ENCODE data around the gene MCRIP1. TPM values are rescaled to one million over a fixed set of nuclear protein-coding genes. Genes with fewer than 3 reads are reported as not detected.
A peak's percentile ranks its signal among the peaks of the same experiment; 100 is the strongest.

Gene MCRIP1
- total and polyA plus RNA-seq, 2 of the 13 experiments (the other 11 are each of a cell fraction or from before 2014, with no cell fraction given): 79.7 to 84.9 TPM

- TF ChIP-seq ZNF569 (CRISPR knock-in tag; IDR thresholded peaks at IDR 0.05; ENCODE audit: borderline replicate concordance) (no peak), TBX2 (CRISPR knock-in tag; IDR thresholded peaks at IDR 0.05; ENCODE audit: borderline replicate concordance) (0 out of 2 replicates have a peak, but pooled peaks have one; percentile 21), SOX13 (IDR thresholded peaks at IDR 0.05) (0 out of 2 replicates have a peak, but pooled peaks have one; percentile 8), SOX13 (CRISPR knock-in tag; conservative IDR thresholded peaks at IDR 0.05 in 1 of 2, IDR thresholded peaks at IDR 0.05 in 1 of 2) (no peak), ZMYM4 (CRISPR knock-in tag; IDR thresholded peaks at IDR 0.05) (no peak), SALL1 (CRISPR knock-in tag; IDR thresholded peaks at IDR 0.05) (no peak), ZNF639 (CRISPR knock-in tag; conservative IDR thresholded peaks at IDR 0.05) (0 out of 2 replicates have a peak, but pooled peaks have one; percentile 21), NFIC (IDR thresholded peaks at IDR 0.05; ENCODE audit: low read length) (0 out of 2 replicates have a peak, but pooled peaks have one; percentile 41), TAF15 (IDR thresholded peaks at IDR 0.05; ENCODE audit: low read depth, low read length, poor library complexity, severe bottlenecking) (no peak), NR1H2 (CRISPR knock-in tag; IDR thresholded peaks at IDR 0.05; ENCODE audit: borderline replicate concordance, low read depth) (0 out of 2 replicates have a peak, but pooled peaks have one; percentile 12), HNRNPK (IDR thresholded peaks at IDR 0.05; ENCODE audit: low read depth, low read length, poor library complexity, severe bottlenecking) (peak; percentile 81), ZNF691 (CRISPR knock-in tag; IDR thresholded peaks at IDR 0.05; ENCODE audit: borderline replicate concordance, low read depth) (no peak), PCBP1 (IDR thresholded peaks at IDR 0.05; ENCODE audit: borderline replicate concordance, low read depth, low read length) (peak; percentile 22; the same call in 1 of the 2 replicates), ZNF557 (CRISPR knock-in tag; IDR thresholded peaks at IDR 0.05) (no peak), SKIL (CRISPR knock-in tag; IDR thresholded peaks at IDR 0.05; ENCODE audit: borderline replicate concordance) (0 out of 2 replicates have a peak, but pooled peaks have one; percentile 42), PHF21A (CRISPR knock-in tag; IDR thresholded peaks at IDR 0.05) (no peak), HES4 (CRISPR knock-in tag; IDR thresholded peaks at IDR 0.05; ENCODE audit: borderline replicate concordance) (no peak), ZFP91 (CRISPR knock-in tag; IDR thresholded peaks at IDR 0.05; ENCODE audit: borderline replicate concordance) (peak; percentile 82; the same call in 1 of the 2 replicates), FLYWCH1 (CRISPR knock-in tag; IDR thresholded peaks at IDR 0.05) (no peak), ZNF207 (IDR thresholded peaks at IDR 0.05; ENCODE audit: borderline replicate concordance) (no peak)
Measured at GRCh38 chr17:81869221-81870130, 36.4 kb upstream of the MCRIP1 start (continued).
